AG04450 (cell line): Measurements from ENCODE around the gene TMEM9. TPM values are rescaled to one million over a fixed set of nuclear protein-coding genes. Genes with fewer than 3 reads are reported as not detected.

Source experiments
- CTCF ChIA-PET: fragments of 300-600, 350-600 bp; formaldehyde crosslinking; extraction: SDS; loops from one replicate; lab custom pipeline; 2022; ENCODE audit warnings: antibody characterized with exemption, inconsistent platforms; lab: Charles Lee
- POLR2A ChIA-PET: fragments of 350-600 bp; formaldehyde crosslinking; extraction: SDS; loops from one replicate; lab custom pipeline; 2021; ENCODE audit warnings: antibody characterized with exemption, inconsistent platforms; lab: Yijun Ruan, JAX
- DNase-seq: peaks from one replicate; pipeline ENCODE4 v3.0.0-alpha.2; 2011; ENCODE audit warnings: low read depth, low spot score
- H3K27ac ChIP-seq: one replicate; pipeline ENCODE4 v1.5.1; 2012; ENCODE audit warnings: low read depth, low read length, control low read depth
- H3K27me3 ChIP-seq: one replicate; pipeline ENCODE4 v1.6.0; 2012; ENCODE audit warnings: low read length; ENCODE audit not compliant: control insufficient read depth, insufficient read depth
- H3K4me3 ChIP-seq: 2 replicates; pipeline ENCODE4 v1.5.1; 2011; ENCODE audit warnings: mild to moderate bottlenecking, low read depth, low read length, control low read depth
- H3K9me3 ChIP-seq: 2 replicates; pipeline ENCODE4 v1.5.1; 2012; ENCODE audit warnings: low read length; ENCODE audit not compliant: control insufficient read depth, insufficient read depth
- polyA plus RNA-seq: library from polyadenylated mRNA; depleted of rRNA; stranded (reverse); fragments of >200 nt; gene quantifications from 2 replicates; pipeline ENCODE4 v1.2.3, GENCODE V29; 2011
- TF ChIP-seq, protein P1 (sequence below): IDR thresholded peaks from 2 replicates; pipeline ENCODE4 v1.5.1; 2011; ENCODE audit warnings: low read depth, low read length, control low read depth, inconsistent platforms

The TMEM9 gene
- polyA plus RNA-seq, 1 experiment, result 81.7 TPM

DNA sequence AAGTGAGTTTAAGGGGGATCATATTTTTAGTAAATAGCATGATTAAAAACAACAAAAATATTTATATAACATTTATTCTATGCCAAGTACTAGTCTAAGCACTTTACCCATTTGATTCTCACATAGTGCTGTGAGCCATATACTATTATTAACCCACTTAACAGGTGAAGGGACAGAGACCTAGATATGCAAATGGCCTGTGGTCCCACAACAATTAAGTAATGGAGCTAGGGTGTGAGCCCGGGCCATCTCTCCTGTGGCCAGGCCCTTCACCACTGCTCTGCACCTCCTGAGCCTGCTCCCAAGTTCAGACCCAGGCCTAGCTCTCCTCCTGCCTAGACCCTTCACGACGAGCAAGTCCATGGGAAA is 27.8 kb downstream of the TMEM9 start:
- no peak for DNase-seq
- POLR2A ChIA-PET, result no interaction called here
- CTCF ChIA-PET, result interaction anchor here (1.0 kb wide), 1 partner anchor 12 kb away, joined by 3 read pairs; no protein-coding TSS in a partner anchor
- Histone ChIP-seq H3K27ac (no peak overlapping the region), H3K4me3 (no peak overlapping the region), H3K9me3 (no peaks in the 10 kb centered on the region), H3K27me3 (peaks cover 36% of the 10 kb centered on the region)
- TF ChIP-seq, protein P1, sequence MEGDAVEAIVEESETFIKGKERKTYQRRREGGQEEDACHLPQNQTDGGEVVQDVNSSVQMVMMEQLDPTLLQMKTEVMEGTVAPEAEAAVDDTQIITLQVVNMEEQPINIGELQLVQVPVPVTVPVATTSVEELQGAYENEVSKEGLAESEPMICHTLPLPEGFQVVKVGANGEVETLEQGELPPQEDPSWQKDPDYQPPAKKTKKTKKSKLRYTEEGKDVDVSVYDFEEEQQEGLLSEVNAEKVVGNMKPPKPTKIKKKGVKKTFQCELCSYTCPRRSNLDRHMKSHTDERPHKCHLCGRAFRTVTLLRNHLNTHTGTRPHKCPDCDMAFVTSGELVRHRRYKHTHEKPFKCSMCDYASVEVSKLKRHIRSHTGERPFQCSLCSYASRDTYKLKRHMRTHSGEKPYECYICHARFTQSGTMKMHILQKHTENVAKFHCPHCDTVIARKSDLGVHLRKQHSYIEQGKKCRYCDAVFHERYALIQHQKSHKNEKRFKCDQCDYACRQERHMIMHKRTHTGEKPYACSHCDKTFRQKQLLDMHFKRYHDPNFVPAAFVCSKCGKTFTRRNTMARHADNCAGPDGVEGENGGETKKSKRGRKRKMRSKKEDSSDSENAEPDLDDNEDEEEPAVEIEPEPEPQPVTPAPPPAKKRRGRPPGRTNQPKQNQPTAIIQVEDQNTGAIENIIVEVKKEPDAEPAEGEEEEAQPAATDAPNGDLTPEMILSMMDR, result no peak

DNA sequence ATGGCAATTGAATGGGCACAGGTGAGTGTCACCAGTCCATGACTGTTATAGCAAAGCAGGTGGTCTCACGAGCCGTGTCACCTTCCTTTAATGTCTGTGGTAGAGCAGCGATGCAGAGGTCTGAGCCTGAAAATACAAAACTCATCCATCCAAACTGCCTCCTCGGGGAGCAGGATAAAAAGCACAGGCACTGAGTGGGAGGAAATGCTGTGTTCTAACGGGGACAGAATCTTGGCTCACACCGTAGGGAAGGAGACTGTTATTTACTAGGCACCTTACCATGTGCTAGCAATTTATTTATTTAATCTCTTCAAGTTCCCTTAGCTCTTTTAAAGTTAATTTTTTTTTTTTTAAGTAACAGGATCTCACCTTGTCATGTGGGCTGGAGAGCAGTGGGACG is 28.5 kb downstream of the TMEM9 start:
- no peak overlapping the region for H3K4me3 ChIP-seq
- no peak for DNase-seq
- ChIA-PET CTCF (interaction anchor here (1.0 to 1.4 kb wide), 2 partner anchors 11 to 154 kb away, joined by 3 to 4 read pairs; no protein-coding TSS in a partner anchor), POLR2A (no interaction called here)
- no peak overlapping the region for H3K27ac ChIP-seq
- peaks cover 36% of the 10 kb centered on the region for H3K27me3 ChIP-seq
- TF ChIP-seq, protein P1, result no peak
- no peaks in the 10 kb centered on the region for H3K9me3 ChIP-seq

DNA sequence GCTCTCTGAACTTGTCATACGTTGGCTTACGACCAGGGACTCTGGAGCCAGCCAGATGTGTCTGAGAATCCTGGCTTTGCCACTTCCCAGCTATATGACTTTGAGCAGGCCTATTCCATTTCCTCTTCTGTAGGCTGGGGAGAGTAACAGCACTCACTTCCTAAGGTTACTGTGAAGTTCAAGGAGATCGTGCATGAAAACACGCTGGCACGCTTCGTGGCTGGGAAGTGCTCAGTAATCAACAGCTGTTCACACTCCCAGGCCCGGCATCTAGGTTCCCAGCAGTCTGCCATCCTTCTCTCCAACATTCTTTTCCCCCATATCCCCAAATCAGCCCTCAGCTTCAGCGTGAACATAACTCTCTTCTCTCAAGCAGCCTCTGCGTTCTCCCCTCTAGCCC is 29.3 kb downstream of the TMEM9 start:
- CTCF ChIA-PET, result interaction anchor here (1.4 kb wide), 1 partner anchor 153 kb away, joined by 4 read pairs; no protein-coding TSS in a partner anchor
- no peak for DNase-seq
- Histone ChIP-seq H3K9me3 (no peaks in the 10 kb centered on the region), H3K27ac (no peak overlapping the region), H3K4me3 (no peak overlapping the region), H3K27me3 (peaks cover 42% of the 10 kb centered on the region)
- POLR2A ChIA-PET, result no interaction called here
- TF ChIP-seq, protein P1, result no peak

DNA sequence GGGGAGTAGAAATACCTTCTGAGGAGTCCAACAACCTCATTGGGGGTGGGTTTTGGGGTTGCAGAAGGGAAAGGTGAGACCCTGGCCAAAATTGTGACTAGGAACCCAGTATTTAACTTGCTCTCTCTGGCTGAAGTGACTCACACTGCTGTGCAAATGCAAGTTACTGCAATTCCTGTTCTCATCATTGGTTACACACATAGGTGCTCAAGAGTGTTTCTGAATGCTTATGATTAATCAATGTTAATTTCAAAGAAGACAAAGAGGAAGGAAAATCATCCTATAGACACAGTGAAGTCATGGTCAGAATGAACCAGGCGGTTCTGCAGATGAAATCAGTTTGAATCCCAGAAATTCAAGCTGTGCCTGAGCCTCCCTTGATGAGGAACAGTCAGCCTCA is 30.4 kb downstream of the TMEM9 start:
- DNase-seq, result no peak
- Histone ChIP-seq H3K27ac (no peak overlapping the region), H3K27me3 (peaks cover 50% of the 10 kb centered on the region), H3K9me3 (no peaks in the 10 kb centered on the region), H3K4me3 (no peak overlapping the region)
- ChIA-PET CTCF (no interaction called here), POLR2A (no interaction called here)
- TF ChIP-seq, protein P1, result no peak

DNA sequence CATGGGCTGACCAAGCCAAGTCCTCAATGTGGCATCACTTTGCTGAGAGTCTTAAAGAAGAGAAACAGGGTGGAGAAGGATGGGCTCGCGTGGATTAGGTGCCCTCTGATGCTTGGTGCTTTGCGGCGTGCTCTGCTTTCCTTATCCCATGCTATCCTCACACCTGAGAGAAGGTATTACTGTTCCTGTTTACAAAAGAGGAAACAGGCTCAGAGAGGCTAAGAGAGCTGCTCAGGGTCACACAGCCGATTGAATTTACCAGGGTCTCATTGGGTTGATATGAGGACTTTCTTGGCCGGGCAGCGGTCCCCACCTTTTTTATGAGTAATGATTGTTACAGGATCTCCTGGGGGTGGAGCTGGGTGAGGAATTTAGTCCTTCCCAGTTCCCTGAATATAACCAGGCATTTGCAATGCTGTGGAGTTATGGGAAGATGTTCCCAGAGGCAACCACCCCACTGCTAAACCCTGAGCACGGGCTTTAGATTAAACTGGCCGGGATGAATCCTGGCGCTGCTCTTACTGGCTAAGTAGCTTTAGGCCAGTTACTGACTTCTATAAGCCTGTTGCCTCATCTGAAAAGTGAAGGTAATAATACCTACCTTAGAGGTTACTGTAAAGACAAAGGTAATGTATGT is 31.8 kb downstream of the TMEM9 start:
- TF ChIP-seq, protein P1, result no peak
- H3K27ac ChIP-seq, result no peak overlapping the region
- peaks cover 61% of the 10 kb centered on the region for H3K27me3 ChIP-seq
- CTCF ChIA-PET, result interaction anchor here (1.5 kb wide), 1 partner anchor 150 kb away, joined by 5 read pairs; no protein-coding TSS in a partner anchor
- no peak for DNase-seq
- H3K4me3 ChIP-seq, result no peak overlapping the region
- POLR2A ChIA-PET, result no interaction called here
- no peaks in the 10 kb centered on the region for H3K9me3 ChIP-seq
